HFF-Myc (cell line): ENCODE data around the gene AUH.

Experiments used
- DNase-seq: peaks from one replicate; pipeline ENCODE4 v3.0.0-alpha.2; 2011; ENCODE audit warnings: low read depth; ENCODE audit errors: extremely low read depth
- H3K4me3 ChIP-seq: replicated peaks from 2 replicates; pipeline ENCODE4 v1.5.1; 2011; ENCODE audit warnings: low read depth, mild to moderate bottlenecking, control low read depth, low read length
- TF ChIP-seq, protein P1 (sequence below): IDR thresholded peaks from 2 replicates; pipeline ENCODE4 v1.5.1; 2012; ENCODE audit warnings: mild to moderate bottlenecking, low read depth, low read length, control low read depth; ENCODE audit errors: missing control alignments

AUH gene

DNA sequence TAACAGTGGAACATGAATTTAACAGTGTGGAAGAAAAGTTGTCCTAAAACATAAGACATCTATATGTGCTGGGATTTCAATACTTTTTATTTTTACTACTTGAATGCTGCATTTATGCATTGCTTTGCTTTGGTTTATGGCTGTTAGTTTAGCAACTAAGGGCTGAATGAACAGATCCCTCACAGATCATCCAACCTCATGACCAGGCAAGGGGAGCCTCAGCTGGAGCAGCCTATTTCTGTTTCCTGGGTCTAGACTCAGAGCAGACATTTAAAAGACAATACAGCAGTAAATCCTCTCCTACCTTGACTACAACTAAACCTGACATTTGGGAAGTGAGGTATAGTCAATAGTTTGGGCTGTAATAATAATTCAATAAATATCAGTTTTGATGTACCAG lies 163.3 kb downstream of the AUH start:
- TF ChIP-seq, protein P1, sequence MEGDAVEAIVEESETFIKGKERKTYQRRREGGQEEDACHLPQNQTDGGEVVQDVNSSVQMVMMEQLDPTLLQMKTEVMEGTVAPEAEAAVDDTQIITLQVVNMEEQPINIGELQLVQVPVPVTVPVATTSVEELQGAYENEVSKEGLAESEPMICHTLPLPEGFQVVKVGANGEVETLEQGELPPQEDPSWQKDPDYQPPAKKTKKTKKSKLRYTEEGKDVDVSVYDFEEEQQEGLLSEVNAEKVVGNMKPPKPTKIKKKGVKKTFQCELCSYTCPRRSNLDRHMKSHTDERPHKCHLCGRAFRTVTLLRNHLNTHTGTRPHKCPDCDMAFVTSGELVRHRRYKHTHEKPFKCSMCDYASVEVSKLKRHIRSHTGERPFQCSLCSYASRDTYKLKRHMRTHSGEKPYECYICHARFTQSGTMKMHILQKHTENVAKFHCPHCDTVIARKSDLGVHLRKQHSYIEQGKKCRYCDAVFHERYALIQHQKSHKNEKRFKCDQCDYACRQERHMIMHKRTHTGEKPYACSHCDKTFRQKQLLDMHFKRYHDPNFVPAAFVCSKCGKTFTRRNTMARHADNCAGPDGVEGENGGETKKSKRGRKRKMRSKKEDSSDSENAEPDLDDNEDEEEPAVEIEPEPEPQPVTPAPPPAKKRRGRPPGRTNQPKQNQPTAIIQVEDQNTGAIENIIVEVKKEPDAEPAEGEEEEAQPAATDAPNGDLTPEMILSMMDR: no peak
- no peak overlapping the region for H3K4me3 ChIP-seq
- no peak for DNase-seq

DNA sequence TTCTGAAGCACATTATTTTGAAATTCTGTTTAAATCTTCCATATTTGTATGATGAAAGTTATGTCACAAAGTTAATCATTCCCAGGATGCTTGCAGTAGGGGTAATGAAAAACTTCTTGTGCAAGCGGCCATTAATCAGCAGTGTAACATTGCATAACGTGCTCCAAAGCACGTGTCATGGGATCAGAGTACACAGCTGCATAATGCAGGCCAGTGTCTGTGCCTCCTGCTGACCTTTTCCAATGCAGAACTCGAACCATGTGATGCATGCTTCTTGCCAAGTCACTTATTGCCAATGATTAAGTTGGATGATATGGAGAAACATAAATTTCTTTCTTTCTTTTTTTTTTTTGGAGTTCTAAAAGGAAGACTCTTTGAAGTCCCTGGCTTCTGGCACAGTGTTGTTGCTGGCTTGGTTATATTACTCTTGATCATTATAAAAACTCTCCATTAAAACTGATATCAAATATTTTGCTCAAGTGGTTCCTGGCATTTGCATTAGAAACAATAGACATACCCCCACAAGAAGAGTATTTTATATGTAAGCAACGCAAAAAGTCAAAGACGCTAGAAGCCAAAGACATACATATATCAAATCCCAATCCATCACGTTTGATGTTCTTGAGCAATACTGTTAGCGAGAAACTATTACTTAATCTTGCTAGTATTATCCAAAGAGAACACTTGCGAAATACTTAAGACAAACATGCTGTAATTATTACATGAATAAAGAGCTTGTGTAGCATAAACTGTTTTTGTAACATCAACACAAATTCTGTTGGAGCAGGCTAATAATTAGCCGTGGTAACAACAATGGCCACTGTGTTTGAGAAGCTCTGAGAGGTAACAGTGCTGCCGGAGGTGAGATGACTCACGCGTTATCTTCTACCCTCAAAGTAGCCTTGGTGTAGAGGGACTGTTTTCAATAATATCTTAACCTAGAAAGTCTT lies 164.2 kb downstream of the AUH start:
- TF ChIP-seq, protein P1: no peak
- peak; percentile 83 for DNase-seq
- H3K4me3 ChIP-seq: no peak overlapping the region

DNA sequence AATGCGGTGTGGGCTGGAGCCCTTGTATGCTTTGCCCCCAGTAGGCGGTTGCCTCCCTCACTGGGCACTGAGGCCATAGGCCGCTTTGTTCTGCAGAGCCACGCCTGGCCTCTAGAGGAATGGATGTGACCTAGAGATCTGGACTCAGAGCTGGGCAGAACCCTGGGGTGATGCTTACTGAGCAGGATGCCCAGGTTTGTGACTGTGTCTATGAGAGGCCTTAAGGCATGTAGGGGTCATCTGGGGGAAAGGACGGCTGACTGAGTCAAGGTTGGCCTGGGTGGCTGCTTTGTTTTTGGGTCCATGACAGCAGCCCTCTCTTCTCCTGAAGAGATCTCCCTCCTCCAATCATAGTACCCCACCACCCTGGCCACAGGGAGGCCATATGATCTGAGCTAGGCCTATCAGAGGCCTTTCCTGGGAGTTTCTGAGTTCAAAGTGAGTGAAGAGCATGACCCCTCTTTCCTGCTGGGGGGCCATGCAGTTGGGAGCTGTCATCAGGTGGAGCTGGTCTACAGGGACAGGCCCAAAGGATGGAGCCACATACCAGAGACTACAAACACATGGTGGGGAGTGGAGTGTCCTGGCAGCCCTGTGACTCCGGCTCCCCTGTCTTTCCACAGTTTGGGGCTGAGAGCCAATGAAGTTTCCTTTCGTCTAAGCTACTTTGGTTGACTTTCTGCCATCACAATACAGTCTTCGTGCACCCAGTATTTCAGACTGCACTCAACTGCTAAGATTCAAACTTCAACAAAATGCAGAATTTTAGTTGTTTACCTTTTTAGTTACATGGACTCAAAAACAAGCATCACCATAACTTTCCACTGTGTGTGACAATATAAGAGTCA lies 165.4 kb downstream of the AUH start:
- TF ChIP-seq, protein P1: no peak
- no peak overlapping the region for H3K4me3 ChIP-seq
- no peak for DNase-seq

DNA sequence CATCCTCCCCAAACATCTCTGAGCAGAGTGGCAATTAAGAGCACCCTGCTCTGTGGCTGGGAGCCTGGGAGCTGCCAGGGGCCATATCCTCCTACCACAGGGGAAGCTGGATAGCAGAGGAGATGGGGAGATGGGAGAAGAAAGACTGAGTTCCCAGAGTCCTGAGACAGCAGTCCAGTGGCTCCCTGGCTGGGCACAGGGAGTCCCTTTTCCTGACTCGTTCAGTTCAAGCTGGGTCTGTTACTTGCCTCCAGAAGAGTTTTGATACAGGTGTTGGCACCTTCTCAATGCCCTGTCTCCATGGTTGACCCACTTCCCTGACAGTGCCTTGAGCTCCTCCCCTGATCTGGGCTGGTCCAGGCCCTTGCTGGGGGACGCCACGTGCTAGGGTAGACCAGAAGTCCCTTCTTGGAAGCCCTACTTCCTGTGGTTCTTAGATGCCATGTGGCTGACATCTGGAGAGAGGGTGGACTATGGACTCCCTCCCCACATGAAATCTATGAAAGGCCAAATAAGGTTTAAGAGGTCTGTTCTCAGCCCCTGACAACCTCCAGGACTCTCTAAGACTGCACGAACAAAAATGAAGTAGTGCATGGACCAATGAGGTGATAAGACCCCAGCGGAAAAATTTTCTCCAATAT lies 166.2 kb downstream of the AUH start:
- TF ChIP-seq, protein P1: no peak
- no peak for DNase-seq
- H3K4me3 ChIP-seq: no peak overlapping the region

DNA sequence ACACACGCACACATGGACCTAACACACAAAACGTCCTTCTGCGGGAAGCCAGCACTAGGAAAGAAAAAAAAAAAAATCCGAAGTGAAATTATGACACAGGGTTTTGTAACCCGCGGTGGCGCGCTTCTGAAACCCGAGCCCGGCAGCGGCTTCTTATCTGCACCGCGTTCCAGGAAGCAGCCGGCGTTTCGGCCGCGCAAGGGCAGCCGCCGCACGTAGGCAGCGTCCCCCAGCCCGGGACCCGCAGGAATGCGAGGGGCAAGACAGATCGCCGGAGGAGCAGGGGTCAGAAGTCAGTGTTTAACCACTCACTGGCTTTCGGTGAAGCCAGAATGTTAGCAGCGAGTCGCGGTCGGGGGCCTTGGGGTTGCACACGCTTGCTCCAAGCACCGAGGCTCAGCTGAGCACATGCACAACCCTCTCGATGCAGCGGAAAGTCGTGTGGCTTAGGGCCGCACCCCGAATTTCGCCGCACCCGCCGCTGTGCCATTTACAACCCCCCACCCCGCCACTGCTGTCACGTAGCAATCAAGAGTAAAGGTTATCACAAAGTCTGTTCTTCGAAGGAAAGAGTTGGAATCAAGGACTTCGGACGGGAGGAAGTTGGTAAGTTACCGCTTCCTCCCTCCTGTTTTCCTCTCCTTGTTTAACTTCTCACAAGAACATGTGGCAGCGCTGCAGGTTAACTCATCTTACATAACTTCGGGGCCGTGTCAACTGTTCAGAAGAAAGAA lies 167.9 kb downstream of the AUH start:
- TF ChIP-seq, protein P1: no peak
- peak overlapping the region; percentile 36 for H3K4me3 ChIP-seq
- no peak for DNase-seq
